Right forelimb (tissue), 1 donor: ENCODE results near the gene TFCP2L1.
"Not testable (repeated sequence)": the region's sequence is repeated elsewhere in the genome, so short reads cannot be mapped to it uniquely, and the experiment has no call there.

Source experiments
- DNase-seq: peaks from one replicate; pipeline ENCODE4 v3.0.0-alpha.2; 2018

TFCP2L1 gene

DNA sequence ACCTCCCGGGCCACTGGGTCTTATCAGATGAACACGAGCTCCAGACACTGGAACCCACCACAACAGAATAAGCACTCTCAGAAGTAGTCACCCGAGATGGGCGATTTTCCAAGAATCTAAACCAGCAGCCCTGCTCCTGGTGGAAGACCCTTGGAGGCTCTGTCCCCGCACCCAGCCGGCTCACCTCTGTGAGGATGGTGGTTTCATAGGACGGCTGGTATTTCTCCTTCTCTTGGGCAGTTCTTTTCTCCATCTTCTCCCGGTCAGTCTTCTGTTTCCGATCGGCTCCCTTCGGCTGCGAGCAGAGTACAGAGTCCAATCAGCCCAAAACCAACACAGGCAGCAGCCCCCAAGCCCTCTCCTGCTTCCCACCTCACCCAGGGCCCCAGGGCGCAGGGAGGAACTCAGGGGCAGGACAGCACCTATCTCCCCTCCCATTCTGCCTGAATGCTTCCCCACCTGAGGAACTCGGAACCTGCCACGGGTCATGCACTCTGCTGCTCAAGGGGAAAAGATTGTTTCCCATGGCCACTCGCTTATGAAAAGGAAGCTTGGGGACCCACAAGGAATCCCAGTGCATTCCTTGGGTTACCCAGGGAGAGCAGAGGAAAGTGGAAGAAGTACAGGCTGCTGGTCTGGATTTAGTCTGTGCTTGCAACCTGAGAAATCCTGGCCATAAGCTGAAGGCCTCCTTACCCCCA lies 42.7 kb downstream of the TFCP2L1 start:
- no peak for DNase-seq

DNA sequence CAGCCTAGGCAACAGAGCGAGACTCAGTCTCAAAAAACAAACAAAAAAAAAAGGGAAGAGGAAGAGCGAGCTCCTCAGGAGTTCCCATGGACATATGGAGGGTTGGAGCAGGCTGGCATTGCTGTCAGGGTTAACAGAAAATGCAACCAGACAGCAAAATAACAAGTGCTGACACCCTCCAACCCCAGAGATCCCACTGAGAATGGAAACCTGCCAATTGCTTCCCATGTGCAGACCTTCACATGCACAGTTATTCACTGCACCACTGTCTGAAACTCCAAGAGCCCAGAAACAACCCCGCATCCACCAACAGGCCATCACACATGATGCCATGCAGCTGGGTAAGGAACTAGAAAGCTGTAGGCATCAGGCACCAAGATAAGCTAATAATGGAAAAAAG lies 43.5 kb downstream of the TFCP2L1 start:
- DNase-seq = no peak

DNA sequence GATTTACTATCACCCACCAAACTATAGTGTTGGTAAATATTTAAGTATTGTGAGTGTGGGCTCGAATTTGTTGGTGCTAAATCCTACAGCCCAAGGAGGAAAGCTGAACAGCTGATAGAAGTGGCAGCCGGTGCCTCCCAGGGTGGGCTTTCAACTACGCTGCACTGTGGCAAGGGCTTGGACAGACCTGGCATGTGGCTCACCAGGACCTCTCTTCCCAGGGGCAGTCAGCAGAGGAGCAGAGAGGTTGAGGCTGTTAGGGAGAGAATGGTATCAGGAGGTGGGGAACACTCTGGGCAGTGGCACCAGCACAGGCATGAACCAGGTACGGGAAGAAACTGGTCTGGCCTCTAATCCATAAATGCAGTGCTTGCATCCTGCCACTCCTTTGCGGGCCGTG lies 44.6 kb downstream of the TFCP2L1 start:
- no peak for DNase-seq

DNA sequence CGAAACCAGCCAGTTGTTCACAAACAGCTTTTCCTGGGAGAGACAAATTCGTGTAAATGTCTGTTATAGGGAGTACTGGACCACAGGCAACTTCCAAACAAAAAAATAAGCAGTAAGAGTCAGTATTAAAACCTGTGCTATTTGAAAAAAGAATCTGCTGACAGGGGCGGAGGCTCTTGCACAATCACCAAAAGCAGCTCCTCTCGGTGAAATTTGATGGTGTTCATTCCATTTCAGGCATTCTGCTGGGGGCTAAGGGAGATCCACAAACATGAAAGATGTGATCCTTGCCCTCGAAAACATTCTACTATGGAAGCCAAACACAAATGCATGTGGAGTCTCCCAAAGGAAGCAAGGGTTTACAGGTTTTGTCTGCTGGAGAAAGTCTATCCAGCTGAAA lies 45.0 kb downstream of the TFCP2L1 start:
- no peak for DNase-seq

DNA sequence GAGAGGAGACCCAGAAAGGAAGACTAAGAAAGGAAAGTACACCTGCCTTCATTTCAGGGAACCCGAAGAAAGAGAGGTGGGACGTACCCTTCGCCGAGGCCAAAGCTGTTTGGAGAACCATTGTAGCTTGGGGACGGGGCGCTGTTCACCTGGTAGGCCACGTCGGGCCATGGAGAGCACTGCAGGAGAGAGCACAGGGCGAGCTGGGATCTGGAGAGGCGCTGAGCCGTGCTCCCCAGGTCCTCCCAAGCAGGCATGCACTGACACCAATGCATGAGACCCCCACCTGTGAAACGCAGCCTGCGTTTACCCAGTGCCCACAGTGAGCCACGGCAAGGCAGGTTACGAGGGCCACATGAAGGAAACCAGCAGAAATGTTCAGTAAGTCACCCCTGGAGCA lies 45.5 kb downstream of the TFCP2L1 start:
- DNase-seq = no peak

DNA sequence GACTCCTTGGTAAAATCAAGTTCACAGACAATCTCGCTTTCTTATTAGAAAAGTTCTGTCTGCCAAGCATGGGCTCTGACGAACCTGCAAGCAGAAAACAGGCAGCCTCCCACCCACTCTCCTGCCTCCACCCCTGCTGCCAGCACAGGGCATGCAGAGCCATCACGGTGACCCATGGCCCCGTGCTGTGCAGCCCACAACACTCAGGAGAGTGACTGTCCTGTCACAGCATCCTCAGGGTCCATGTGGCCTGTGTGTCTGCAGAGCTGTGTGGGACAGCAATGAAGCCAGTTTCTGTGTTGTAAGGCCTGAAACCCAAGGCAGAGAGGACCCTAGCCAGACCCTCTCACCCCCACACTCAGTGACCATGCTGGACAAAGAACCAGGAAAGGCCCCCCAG lies 46.2 kb downstream of the TFCP2L1 start:
- DNase-seq = no peak

DNA sequence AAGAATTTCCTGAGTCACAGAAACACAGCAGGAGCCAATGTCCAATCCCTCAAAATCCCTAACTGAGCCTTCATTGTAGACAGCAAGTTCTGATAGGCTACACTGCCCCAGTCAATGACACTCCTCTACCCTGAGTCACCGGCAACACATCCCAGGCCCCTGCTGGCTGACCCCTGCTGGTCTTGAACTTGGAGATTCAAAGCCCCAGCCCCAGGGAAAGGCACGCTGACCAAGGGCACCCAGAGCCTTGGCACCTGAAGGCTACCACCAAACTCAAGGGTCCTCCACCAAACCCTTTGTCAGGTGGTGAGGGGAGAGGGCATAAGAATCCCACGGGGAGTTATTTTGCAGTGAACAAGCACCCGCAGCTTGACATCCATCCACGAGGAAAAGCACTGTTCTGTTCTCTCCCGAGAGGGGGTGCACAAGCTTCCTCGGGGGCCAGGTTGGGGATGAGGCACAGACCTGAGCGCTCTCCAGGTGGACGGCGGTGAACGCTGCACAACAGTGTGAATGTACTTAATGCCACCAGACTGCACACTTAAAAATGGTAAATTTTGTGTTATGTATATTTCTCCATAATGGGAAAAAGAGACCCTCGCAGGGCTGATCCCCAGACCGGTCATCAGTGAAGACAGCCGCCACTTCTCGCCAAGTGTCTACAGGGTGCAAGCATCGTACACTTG lies 46.9 kb downstream of the TFCP2L1 start:
- no peak for DNase-seq

DNA sequence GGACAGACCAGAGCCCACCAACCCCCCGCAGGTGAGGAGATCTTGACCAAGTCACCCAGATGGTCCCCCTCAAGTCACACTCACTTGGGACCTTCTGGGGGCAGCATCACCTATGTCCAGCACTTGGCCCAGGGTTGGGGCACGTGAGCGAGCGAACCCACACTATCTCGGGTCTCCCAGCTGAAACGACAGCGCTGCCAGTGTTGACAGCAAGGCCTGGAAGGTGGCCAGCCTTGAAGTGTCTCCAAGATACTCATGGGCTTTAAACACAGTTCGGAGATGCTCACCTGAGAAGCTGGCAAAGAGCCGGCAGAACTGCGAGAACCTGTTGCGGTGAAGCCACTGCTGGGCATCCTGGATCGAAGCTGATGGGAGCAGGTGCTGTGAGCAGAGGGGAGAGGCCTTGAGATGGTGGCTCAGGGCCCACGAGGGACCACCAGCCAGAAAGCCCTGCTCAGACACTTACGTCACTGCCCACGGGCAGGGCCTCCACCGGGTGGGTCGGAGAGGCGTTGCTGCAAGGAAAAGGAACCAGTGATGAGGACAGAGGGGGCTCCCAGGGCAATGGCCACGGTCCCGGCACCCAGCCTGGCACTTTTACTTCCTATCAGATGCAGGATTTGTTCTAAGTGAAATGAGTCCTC lies 47.5 kb downstream of the TFCP2L1 start:
- no peak for DNase-seq

DNA sequence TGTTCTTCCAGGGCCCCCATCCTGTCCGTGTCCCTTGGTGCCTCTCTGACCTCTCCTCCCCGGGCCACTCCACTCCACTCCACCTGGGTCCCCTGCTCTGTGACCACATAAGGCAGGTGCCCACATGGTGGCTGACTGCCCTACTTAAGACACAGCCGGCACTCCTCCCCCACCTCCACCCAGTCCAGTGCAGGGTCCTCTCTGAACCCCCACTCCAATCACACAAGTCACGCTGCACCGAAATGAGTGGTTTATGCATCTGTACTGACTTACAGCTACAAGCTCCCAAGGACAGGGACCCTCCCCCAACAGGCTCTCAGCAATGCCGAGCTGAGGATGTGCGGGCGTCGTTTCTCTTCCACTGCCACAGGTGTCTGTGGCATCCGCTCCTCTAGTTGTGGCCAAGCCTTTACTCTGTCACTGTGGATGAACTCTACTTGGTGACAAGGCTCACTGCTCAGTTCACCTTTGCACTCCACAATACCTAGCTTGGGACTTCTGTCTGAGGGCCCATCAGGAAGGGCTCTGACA lies 48.3 kb downstream of the TFCP2L1 start:
- no peak for DNase-seq

DNA sequence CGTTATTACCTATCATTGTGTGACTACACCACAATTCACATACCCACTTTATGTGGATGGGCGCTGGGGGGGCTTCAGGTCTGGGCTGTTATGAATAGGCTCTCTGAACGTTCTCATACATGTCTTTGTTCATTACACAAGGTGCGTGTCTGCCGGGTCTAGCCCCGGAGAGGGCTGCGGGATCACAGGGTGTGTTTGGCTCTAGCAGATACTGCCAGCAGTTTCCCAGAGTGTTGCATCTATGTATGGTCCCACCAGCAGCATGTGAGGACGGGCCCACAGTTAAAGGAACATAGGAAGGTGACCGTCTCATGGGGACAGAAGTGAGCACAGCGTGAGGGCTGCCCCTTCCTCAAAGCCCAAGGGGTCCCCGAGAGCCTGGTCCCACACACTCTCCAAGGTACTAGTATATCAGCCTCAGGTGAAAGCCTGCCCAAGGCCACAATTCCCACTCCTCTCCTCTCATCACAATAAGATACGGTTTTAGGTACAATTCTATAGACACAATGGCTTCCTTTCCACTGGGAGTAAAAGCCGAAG lies 48.8 kb downstream of the TFCP2L1 start:
- DNase-seq = no peak

DNA sequence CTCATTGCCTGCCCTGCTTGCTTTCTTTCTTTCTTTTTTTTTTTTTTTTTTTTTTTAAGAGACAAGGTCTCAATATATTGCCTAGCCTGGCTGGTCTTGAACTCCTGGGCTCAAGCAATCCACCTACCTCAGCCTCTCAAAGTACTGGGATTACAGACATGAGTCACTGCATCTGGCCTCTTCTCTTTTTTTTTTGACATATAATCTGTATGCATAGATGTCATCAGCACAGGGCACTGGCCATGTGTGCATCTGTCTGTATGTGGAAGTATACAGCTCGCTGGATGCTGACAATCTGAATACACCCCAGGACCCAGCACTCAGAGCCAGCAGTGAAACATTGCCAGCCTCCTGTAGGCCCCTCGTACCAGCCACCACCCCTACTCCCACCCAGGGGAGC lies 49.5 kb downstream of the TFCP2L1 start:
- DNase-seq = no peak

DNA sequence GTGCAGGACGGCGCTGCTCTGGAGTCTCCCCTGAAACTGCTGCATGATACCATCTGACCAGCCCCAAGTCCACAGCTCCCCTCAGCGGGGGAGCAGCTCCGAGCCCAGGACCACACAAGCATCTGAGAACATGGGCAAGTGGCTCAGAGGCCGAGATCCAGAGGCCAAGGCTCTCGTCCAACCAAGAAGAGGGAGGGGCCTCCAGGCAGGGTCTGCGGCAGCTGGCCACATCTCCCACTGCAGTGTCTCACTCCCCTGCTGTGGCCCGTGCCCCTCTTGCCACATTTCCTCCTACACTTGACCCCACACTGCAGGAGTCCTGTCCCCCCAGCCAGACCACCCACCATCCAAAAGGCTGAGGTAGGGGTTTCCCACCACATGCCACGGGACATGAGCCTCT lies 50.2 kb downstream of the TFCP2L1 start:
- no peak for DNase-seq

DNA sequence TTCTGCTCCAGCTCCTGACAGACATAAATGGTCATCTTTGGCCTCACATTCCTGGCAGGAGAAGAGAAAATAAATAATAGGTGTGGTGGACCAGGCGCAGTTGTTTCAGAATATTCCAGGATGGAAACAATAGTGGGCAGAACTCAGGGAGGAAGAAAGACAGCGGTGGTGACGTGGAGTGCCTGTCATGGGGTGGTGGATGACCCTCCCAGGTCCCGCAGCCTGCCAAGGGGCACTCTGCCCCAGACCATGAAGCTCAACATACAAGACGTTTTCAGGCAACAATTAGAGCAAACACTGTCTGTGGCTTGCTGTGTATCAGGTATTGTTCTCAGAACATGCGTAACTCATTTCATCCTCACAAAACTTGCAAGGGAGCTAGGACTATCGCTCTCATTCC lies 50.9 kb downstream of the TFCP2L1 start:
- no peak for DNase-seq

DNA sequence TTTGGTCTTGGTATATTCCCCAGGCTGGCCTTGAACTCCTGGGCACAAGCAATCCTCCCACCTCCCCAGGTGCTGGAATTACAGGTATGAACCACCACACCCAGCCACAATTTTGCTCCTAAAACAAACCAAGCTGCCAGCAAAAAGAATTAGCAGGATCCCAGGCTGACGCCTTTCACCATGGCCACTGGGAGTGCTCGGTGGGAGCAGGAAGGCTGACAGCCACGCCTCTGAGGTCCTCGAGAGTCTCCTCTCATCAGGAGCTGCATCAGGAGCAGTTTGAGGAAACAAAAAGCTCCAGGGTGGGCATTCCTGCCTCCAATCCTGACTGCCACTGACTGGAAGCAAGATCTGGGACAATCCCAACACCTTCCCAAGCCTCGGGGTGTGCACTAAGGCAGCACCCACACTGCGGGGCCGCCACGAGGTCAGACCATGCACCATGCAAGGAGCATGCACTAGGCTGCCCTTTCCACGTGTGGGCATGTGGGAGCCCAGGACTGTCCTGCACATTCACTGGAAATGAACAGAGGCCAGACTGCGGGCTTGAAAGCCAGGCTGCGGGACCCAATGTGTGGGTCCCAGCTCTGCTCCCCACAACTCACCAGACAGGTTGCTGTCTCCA lies 51.4 kb downstream of the TFCP2L1 start:
- no peak for DNase-seq

DNA sequence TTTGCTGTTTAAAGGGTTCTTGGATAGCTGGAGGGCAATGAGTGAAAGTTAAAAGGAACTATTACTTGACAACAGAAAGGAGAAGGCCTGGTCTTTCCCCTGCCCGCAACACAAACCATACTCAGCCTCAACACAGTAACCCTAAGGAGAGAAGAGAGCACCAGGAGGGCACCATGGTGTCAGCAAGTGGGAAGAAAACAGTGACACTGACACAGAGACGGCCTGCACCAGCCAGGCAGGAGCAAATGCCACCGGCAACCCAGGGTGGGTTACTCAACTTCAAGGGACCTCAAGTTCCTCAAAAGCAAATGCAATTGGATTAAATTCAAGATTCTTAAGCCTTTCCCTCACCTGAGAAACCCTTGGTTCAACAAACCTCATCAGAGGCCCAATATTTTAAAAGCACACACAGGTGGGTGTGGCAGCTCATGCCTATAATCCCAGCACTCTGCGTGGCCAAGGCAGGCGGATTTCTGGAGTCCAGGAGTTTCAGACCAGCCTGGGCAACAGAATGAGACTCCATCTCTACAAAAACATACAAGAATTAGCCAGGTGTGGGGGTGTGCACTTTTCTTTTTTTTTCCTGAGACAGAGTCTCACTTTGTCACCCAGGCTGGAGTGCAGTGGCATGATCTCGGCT lies 52.3 kb downstream of the TFCP2L1 start:
- DNase-seq = no peak

DNA sequence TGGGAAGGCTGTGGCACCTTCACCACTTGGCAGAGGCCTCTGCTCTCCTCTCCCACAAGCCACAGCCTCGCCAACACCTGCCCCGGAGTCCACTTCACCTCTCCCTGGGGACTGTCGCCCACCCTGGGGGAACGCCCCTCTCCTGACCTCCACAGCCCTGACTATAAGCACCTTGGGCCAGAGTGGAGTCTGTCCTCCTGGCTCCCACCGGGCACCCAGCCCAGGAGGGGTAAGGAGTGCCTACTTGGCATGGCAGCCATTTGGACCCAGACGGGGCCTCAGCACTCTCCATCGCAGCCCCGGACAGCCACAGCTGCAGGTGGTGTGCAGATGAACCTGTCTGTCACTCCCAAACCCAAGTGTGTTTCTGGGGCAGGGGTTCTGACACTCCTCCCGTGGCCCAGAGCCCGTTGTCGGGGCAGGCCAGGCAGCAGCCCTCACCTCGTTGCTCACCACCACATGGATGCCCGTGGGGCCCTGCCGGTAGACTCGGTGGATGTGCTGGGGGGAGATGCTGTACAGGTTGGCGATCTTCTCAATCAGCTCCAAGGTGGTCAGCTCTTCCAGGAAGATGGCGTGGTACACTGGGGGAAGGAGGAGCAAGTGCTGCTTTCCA lies 53.5 kb downstream of the TFCP2L1 start:
- no peak for DNase-seq

DNA sequence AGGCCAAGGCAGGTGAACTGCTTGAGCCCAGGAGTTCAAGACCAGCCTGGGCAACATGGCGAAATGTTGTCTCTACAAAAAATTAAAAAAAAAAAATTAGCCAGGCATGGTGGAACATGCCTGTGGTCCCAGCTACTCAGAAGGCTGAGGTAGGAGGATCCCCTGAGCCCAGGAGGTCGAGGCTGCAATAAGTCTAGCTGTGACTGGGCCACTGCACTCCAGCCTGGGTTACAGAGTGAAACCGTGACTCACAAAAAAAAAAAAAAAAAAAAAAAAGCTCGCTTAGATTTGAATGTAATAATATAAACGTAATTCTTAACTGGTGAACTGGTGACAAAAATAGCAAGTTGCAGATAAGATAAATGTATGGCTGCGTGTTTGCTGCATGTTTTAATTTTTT lies 56.5 kb downstream of the TFCP2L1 start:
- DNase-seq = no peak

DNA sequence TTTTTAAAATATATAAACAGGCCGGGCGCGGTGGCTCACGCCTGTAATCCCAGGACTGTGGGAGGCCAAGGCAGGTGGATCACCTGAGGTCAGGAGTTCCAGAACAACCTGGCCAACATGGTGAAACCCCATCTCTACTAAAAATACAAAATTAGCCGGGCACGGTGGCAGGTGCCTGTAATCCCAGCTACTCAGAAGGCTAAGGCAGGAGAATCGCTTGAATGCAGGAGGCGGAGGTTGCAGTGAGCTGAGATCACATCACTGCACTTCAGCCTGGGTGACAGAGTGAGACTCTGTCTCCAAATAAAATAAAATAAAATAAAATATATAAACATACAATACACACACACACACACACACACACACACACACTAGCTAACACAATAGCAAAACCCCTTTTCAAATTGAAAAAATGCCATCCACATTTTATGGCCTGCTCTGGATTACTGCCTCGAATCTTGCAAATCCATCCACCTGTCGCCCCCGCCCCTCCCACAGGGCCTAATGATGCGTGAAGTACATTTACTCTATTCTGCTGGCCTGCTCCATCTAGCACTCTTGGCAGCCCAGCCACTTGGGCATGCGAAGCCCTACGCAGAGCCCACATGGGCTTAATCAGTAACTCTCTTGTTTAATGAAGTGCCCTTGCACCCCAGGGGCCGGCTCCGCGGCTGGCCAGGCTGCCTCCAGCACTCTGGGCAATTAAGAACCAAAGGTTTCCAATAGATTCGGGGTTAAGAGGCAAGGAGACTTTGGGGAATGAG lies 57.4 kb downstream of the TFCP2L1 start:
- not testable (repeated sequence) for DNase-seq

DNA sequence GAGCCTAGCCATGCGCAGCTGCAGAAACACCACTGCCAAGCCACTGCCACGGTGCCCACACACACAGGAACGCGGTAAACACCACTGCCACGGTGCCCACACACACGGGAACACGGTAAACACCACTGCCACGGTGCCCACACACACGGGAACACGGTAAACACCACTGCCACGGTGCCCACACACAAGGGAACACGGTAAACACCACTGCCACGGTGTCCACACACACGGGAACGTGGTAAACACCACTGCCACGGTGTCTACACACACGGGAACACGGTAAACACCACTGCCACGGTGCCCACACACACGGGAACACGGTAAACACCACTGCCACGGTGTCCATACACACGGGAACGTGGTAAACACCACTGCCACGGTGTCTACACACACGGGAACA lies 59.3 kb downstream of the TFCP2L1 start:
- DNase-seq = not testable (repeated sequence)

DNA sequence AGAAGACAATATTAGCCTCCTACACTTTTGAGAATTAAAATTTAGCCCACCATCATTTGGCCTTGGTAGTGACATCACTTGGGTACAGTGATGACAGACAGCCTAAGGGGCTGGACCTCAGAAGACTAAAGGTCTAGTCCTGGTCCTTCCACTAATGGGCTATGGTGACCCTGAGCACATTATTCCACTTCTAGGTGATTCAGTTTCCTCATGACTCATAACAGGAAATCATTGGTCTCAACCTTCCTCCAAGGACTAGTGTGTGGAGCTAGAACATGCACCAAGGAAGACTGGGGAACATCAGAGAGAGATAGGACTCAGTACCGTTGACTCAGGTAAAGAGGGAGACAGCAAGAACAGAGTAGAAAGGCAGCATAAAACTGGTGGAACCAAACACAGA lies 64.0 kb downstream of the TFCP2L1 start:
- DNase-seq = no peak

DNA sequence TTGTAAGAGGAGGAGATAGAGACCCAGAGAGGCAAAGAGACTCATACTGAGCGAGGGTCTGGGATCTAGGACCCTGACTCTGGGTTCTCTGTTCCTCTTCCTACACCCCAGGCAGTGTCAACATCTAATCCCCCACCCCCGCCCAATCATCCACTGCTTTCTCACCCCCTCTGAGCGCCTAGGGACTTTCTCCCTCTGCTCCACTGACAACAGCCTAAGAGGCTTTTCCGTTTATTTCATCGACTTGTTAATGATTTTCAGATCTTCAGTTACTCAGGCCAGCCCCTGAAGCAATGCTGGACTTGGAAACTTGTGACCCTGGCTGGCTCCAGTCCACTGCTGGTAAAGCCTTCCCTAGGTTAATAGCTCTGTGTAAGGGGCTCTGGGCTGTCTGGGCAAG lies 65.1 kb downstream of the TFCP2L1 start:
- DNase-seq = no peak
